CD4-positive, alpha-beta T cell treated with Interleukin-1 beta for 1 hour (primary cell): ENCODE measurements around the gene ANK3.
A peak's percentile ranks its signal among the peaks of the same experiment; 100 is the strongest.

Experiments used
- DNase-seq, 2 donors: peaks; one replicate each; pipeline ENCODE4 v3.0.0-alpha.2; 2020 to 2022

Gene ANK3

GRCh38 chr10:60271319-60272040, 118.2 kb downstream of the ANK3 start:
- DNase-seq, result no peak

- DNase-seq, result no peak
Measured at GRCh38 chr10:60270426-60270825, 119.2 kb downstream of the ANK3 start.

- no peak for DNase-seq
Measured at GRCh38 chr10:60267802-60268201, 121.9 kb downstream of the ANK3 start.

DNA sequence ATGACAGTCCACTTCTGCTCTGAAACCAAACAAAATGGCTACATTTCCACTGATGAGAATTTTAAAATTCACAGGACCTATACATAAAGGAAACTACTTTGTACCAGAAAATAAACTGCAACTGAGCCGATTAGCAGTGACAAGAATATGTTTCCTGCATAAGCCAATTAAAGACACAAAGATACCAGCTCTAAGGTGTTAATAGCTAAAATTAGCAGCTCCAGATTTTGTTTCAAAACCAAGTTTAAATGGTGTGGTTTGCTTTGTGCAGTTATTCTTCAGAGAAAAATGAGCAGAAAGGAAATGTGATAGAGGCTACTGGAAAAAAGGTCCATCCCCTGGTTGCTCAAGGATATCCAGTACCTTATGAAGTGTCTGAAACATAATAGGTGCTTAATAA, 123.2 kb downstream of the ANK3 start:
- DNase-seq, result no peak

GRCh38 chr10:60262647-60263126, 127.0 kb downstream of the ANK3 start:
- DNase-seq, result no peak

- no peak for DNase-seq
Measured at GRCh38 chr10:60260321-60260720, 129.4 kb downstream of the ANK3 start.

GRCh38 chr10:60258429-60258797, 131.3 kb downstream of the ANK3 start:
- DNase-seq, result no peak

DNA sequence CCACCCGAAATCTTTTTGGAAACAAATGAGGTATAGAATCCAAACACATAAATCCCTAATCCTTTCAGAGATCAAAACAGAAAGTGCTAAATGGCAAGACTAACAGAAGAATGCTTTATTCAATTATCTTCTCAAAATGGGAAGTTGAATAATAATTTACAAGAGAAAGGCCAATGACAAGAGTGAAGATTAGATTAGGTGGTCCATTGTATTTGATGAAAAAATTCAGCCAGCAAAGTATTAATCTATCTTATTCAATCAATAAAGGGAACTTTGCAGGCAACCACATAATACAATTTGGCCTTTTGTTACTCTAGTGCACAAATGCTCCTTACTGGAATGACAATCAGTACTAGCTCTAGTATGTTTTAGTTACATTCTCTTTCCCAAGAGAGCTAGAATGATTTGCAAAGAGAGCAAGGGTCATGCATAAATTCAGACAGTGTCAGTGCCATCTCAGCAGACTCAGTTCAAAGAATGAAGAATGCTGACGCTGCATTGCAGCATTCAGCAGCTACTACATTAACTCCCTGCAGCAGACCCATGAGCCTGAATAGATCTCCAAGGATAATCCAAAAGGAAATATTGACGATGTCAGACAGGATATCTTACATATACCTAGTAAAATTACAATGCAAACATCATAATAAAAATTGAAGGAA, 131.8 kb downstream of the ANK3 start:
- no peak for DNase-seq

DNA sequence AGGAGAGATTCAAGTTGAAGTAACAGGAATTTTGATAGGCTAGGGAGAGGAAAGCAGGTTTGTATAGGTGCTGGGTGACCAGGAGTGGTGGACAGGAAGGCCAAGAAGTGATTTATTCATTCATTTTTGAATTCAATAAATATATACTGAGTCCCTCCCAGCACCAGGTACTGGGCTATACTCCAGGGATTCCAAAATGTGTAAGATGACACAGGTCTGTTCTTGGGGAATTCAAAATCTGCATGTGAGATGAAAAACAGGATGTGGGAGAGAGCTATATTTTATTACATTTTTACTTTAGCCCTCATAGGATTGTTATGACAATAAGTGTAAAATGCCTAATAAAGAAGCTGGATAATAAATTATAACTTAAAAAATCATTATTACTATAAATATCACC, 134.9 kb downstream of the ANK3 start:
- no peak for DNase-seq

- DNase-seq, result no peak
Measured at GRCh38 chr10:60253484-60253883, 136.2 kb downstream of the ANK3 start.

- DNase-seq, result no peak
Measured at GRCh38 chr10:60252688-60253087, 137.0 kb downstream of the ANK3 start.

DNA sequence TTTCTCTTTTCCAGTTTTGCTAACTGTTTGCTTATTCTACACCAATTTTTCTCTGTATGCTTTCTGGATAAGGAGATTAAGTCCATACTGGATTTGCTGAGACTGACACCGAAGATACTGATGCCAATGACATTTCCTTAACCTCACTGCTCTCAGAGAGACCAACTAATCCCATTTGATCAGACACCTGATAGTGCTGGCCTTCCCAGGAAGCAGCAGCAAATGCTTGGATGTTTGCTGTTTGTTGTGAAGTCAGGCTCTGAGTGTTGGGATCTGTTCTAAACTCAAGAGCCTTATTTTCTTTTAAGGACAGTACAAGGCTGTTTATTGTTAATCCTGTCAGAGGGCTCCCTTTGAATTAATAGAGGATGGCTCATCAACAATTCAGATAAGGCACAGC, 143.3 kb downstream of the ANK3 start:
- DNase-seq, result no peak

- no peak for DNase-seq
Measured at GRCh38 chr10:60239228-60239627, 150.4 kb downstream of the ANK3 start.

DNA sequence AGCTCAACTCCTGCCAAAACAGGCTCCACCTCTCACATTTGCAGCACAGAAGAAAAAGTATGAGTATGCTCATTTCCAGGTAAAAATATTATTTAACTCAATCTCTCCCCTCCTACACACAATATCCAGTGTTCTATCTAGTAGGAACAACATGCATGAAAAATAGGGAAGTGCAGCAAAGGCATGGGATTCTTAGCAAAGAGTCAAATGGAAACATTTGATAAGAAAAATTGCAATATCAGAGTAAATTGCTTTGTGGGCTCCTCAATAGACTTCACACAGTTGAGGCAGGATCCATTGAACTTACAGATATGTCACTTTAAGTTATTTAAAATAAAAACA, 150.9 kb downstream of the ANK3 start:
- no peak for DNase-seq

GRCh38 chr10:60237977-60238758, 151.5 kb downstream of the ANK3 start:
- peak in 1 of 2 donors; percentile 24 for DNase-seq

GRCh38 chr10:60236869-60237524, 152.7 kb downstream of the ANK3 start:
- peak; percentile 21 to 71 for DNase-seq

DNA sequence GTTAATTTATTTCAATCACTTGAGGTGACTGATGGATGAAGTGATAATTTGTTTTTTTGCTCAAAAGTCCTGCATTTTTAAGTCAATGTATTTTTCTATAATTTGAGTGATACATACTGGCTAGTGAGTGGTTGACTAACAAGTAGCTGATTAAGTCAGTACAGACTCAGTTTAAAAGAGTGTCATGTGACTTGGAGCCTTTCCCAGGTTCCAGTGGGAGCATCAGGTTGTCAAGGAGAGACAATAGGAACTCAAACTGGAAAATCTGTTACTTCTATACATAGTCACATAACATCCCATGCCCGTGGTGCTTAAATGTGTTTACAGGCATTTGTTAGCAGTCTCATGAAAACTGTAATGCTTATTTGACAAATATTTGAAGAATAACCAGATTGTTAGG, 154.7 kb downstream of the ANK3 start:
- no peak for DNase-seq

DNA sequence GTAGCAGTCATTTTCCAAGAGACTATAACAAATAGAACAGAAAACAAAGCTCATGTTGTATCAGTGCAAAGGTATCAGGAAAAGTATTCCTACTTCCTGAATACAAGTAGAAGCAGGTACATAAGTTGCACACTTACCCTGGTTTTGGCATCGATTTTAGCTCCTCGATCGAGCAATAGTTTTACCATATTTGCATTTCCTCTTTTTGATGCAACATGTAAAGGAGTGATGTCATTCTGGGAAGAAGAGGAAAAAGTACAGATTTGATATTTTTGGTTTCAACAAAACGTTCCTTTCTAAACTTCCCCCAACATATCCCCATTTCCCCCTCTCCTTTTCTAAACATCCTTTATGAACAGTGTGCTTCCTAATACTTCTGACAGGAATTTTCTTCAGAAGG, 155.1 kb downstream of the ANK3 start:
- DNase-seq, result no peak

GRCh38 chr10:60230892-60231291, 158.8 kb downstream of the ANK3 start:
- no peak for DNase-seq

GRCh38 chr10:60224066-60224705, 165.5 kb downstream of the ANK3 start:
- no peak for DNase-seq

- no peak for DNase-seq
Measured at GRCh38 chr10:60222047-60222446, 167.6 kb downstream of the ANK3 start.

DNA sequence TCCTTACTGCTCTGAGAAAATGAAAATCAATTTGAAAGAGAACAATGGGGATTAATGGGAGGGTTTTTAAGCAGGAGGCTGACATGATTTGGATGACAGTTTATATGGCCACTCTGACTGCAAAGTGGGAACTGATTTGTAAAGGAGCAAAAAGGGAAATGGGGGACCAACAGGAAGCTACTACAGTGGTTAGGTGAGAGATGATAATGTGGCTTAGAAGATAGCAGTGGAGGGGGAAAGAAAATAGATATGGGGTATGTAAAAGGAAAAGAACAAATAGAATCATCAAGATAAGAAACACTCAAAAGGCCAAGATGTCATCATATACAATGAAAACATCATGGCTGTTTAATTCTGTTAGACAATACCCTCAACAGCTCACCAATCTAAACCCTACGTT, 177.5 kb downstream of the ANK3 start:
- DNase-seq, result no peak
